HG03558 (cell line): ENCODE measurements around the gene SRGAP2.
A peak's percentile ranks its signal among the peaks of the same experiment; 100 is the strongest.
"Not testable (repeated sequence)": the region's sequence is repeated elsewhere in the genome, so short reads cannot be mapped to it uniquely, and the experiment has no call there.

Experiments
- ATAC-seq: cut with Tn5 transposase; IDR thresholded peaks from one replicate; pipeline ENCODE4 v1.9.1; 2021; ENCODE audit warnings: moderate number of reproducible peaks; ENCODE audit not compliant: unreplicated experiment; ENCODE audit errors: extremely low read depth

SRGAP2 gene

GRCh38 chr1:206204871-206205270, 1.5 kb downstream of the SRGAP2 start:
- not testable (repeated sequence) for ATAC-seq

GRCh38 chr1:206205569-206205968, 2.2 kb downstream of the SRGAP2 start:
- not testable (repeated sequence) for ATAC-seq

- not testable (repeated sequence) for ATAC-seq
Observed at GRCh38 chr1:206210802-206211201, 7.5 kb downstream of the SRGAP2 start.

- ATAC-seq: not testable (repeated sequence)
Observed at GRCh38 chr1:206215600-206216392, 12.5 kb downstream of the SRGAP2 start.

DNA sequence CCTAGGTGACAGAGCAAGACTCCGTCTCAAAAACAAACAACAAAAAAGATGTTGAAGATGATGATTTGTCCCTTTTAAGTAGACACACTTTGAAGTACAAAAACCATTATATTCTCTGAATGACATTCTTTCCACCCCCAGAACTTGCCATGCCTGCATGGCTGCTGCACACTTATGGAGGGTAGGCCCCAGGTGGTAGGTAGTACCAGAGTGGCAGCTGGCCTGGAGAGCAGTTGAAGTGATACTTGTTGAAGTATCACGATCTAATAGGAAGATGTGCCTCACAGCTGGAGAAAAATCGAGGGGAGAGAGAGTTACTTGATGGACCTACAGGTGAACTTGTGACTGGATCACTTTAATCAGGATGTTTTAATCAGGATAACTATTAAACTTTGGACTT, 14.9 kb downstream of the SRGAP2 start:
- ATAC-seq: not testable (repeated sequence)

- not testable (repeated sequence) for ATAC-seq
Observed at GRCh38 chr1:206218765-206219164, 15.4 kb downstream of the SRGAP2 start.

DNA sequence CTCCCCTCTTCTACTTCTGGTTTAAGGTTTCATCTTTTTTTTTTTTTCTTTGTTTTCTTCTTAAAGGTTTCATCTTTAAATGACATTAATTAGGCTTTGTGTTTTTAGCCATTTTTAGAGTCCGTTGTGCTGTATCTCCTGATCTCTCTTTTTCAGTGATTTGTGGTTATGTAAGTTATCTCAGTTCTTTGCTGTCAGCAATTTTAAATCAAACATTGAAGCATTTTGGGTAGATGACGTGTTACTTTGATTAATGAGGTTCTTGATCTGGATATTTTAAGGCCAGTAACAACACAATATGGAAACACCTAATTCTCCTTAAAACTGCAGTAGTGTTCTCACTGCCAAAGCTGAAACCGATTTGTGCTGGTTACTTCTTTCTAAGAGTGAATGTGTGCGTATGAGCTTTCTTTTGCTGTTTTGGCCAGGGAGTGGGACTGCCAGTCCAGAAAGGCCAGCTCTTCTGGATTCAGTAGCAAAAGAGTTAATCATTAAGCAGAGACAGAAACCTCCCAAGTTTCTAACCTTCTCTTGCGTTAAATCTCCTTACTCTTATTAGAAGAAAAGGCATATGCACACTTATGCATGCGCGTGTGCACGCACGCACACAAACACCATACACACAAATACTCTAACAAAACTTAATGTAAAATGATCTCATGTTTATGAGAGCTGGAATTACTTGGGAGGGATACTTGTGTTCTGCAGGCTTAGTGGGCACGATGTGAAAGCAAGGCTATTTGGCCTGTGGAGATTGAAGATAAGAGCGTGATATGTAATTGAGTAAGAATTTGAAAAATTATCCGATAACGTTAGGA, 16.4 kb downstream of the SRGAP2 start:
- ATAC-seq: not testable (repeated sequence)

- not testable (repeated sequence) for ATAC-seq
Observed at GRCh38 chr1:206220332-206221000, 17.1 kb downstream of the SRGAP2 start.

DNA sequence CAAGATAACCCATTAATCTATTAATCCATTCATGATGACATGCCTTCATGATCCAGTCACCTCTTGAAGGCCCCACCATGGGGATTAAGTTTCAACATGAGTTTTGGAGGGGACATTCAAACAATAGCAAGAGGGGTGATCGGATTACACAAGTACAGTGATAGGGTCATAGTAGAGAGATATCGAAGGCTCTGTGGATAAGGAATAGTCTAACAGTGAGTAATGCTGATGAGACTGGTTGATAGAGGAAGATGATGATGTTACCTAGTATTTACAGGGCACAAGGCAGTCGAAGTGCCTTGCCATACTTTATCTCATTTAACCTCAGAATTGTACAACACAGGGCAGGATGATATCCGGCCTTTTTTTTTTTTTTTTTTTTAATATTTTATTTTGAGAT, 18.2 kb downstream of the SRGAP2 start:
- not testable (repeated sequence) for ATAC-seq

GRCh38 chr1:206224190-206224776, 20.9 kb downstream of the SRGAP2 start:
- not testable (repeated sequence) for ATAC-seq

DNA sequence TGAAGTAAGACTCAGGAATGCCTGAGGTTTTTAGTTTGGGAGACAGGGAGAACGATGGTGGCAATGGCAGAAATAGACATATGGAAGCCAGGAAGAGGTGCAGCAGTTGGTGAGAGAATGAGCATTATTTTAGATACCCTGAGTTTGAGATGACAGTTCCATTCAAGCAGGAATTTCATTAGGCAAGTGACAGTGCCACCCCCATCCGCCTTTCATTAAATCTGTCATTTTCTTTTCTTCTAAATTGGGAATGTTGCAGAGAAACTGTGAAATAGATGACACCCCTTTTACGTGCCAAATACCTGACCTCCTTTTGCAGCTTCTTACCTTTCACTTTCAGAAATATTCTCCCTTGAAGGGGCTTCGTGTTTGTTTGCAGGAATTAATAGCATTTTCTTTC, 22.0 kb downstream of the SRGAP2 start:
- not testable (repeated sequence) for ATAC-seq

DNA sequence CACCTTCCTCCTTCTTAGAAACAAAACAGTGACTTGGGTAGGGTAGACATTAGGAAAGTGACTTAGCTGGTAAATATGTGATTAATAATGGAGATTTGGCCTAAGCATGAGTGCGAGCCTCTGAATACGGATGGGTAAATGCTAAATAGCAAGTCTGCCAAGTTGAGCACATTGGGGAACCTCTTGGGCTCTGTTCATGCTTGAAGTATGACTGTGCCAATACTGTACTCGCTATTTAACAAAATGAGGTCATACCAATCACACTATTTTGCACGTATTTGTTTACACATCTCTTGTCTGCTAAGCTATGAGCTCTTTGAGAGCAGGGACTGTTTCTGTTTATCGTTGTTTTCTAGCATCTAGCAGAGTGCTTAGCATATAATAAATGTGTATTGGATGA, 23.5 kb downstream of the SRGAP2 start:
- ATAC-seq: not testable (repeated sequence)

DNA sequence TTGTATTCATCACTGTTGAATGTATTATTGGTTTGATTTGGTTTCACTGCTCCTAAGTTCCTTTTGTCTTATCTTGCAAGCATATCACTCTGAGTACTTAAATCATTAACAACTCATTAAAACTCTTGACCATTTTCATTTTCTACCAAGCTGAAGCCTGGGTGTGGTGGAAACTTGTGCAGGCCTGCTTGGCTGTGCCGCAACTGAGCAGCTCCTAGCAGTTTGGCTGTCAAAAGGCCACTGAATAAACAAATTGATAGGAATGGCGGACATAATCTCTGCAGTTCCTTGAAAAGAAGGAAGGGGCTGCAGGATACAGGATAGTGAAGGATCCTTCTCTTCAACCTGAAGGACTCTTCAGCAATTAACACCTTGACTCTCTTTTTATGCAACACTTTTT, 25.9 kb downstream of the SRGAP2 start:
- ATAC-seq: not testable (repeated sequence)

DNA sequence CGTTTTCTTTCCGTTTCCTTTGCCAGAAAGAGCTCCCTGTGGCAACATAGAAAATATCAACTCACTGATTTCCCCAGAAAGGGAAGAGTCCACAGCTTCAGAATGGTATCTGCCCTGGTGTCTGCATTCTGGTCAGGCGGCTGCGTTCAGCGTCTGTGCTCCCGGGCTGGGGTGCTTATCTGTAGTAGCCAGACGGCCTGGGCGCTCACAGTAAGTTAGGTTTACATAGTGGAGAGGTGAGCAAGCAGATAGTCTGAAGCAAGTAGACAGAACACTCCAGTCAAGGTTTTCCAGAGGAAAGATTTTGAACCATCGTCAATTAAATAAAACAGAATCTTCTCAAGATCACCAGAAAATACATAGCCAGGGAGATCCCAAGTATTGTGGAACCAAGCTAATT, 28.6 kb downstream of the SRGAP2 start:
- ATAC-seq: not testable (repeated sequence)

- not testable (repeated sequence) for ATAC-seq
Observed at GRCh38 chr1:206232970-206233645, 29.8 kb downstream of the SRGAP2 start.

DNA sequence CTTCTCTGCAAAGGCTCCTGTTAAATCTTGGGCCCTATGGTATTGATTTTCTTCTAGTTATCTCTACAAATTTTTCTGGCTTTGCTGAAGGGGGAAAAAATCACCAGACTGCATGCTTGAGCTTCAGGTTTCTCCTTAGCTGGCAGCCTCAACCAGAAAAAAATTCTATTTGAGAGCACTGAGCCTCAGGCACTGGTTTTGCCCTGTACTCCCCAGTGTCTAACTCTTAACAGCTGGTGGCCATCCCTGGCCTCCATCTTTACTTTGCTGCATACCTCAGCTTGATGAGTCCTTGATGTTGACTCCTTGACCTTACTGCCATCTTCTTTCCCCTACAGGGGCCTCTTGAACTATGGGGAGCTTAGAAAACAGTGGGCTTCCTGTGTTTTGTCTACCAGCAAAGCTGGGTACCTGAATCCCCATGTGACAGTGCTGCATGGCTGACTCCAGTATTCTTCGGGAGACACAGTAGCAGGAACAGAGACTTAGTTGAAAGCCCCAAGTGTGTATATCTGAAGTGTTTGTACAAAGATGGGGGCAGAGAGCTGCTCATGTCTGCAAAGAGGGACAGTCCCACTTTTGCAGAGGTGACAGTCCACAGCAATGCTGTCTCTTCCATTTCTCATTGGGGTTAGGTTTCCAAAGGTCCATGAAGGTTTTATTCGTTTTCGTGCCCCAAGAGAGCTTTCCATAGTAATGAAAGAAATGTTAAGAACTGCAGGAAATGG, 31.0 kb downstream of the SRGAP2 start:
- not testable (repeated sequence) for ATAC-seq

DNA sequence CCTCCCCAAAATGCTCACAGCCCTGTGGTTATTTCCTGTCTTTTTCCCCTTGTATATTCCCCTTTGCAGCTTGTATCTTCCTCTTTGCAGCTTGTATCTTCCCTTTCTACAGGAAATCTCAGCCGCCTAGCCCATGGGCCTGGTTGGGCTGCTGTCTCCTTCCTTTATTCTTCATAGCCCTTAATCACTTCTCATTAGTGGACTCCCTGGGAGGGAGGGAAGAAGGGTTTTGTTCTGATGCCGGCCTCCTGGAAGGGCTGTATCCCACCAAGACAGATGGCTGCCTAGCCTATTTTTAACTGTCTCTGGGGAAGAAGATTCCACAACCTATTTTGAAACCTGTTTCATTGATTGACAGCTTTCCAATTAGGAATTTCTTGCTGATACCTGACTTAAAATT, 31.8 kb downstream of the SRGAP2 start:
- not testable (repeated sequence) for ATAC-seq

GRCh38 chr1:206240288-206240687, 36.9 kb downstream of the SRGAP2 start:
- ATAC-seq: not testable (repeated sequence)

GRCh38 chr1:206243335-206243734, 40.0 kb downstream of the SRGAP2 start:
- ATAC-seq: peak; percentile 98
